ENCODE data around the gene TTF1. TPM values are rescaled to one million over a fixed set of nuclear protein-coding genes. Genes with fewer than 3 reads are reported as not detected.

Gene TTF1
- total RNA-seq, 4 donors from 2014 or later = 14.5 to 19.7 (median 16.1) TPM

- Histone ChIP-seq H3K4me3 (no peak overlapping the region), H3K27ac (no peak overlapping the region), H3K36me3 (no peaks in the 10 kb centered on the region), H3K27me3 (peaks cover 72% of the 10 kb centered on the region), H3K4me1 (no peaks in the 10 kb centered on the region), H3K9me3 (no peaks in the 10 kb centered on the region)
- ATAC-seq = no peak
- TF ChIP-seq EP300 (IDR thresholded peaks at IDR 0.05) (no peak), CTCF (IDR thresholded peaks at IDR 0.05) (no peak), POLR2AphosphoS5 (IDR thresholded peaks at IDR 0.05) (no peak), POLR2A (IDR thresholded peaks at IDR 0.05) (no peak)
- 90 to 96% methylated on average over 2 to 3 of the region's 3 CpGs for WGBS, 2 donors (ENCODE audit: low coverage in 1 of 2)
Measured at GRCh38 chr9:132446887-132447286, 40.2 kb upstream of the TTF1 start.

- Histone ChIP-seq H3K4me3 (no peak overlapping the region), H3K27me3 (peaks cover 85% of the 10 kb centered on the region), H3K27ac (no peak overlapping the region), H3K9me3 (no peaks in the 10 kb centered on the region), H3K36me3 (no peaks in the 10 kb centered on the region), H3K4me1 (no peaks in the 10 kb centered on the region)
- WGBS, 2 donors (ENCODE audit: low coverage in 1 of 2) = 55 to 75% methylated on average over 2 to 4 of the region's 10 CpGs
- no peak for TF ChIP-seq POLR2A (IDR thresholded peaks at IDR 0.05)
- no peak for TF ChIP-seq POLR2AphosphoS5 (IDR thresholded peaks at IDR 0.05)
- no peak for TF ChIP-seq EP300 (IDR thresholded peaks at IDR 0.05)
- no peak for ATAC-seq
Measured at GRCh38 chr9:132443951-132444607, 37.4 kb upstream of the TTF1 start.

- 50 to 67% methylated on average over 3 to 8 of the region's 10 CpGs for WGBS, 2 donors (ENCODE audit: low coverage in 1 of 2)
- no peak for TF ChIP-seq CTCF (IDR thresholded peaks at IDR 0.05)
- TF ChIP-seq POLR2A (IDR thresholded peaks at IDR 0.05) = no peak
- no peak for TF ChIP-seq EP300 (IDR thresholded peaks at IDR 0.05)
- no peak for TF ChIP-seq POLR2AphosphoS5 (IDR thresholded peaks at IDR 0.05)
Measured at GRCh38 chr9:132441404-132441803, 34.8 kb upstream of the TTF1 start.

GRCh38 chr9:132440735-132441134 lies 34.1 kb upstream of the TTF1 start:
- H3K4me3 ChIP-seq = no peak overlapping the region
- no peak overlapping the region for H3K27ac ChIP-seq
- 69 to 76% methylated on average over 5 of the region's 6 CpGs for WGBS, 2 donors (ENCODE audit: low coverage in 1 of 2)
- H3K9me3 ChIP-seq = no peaks in the 10 kb centered on the region
- no peaks in the 10 kb centered on the region for H3K4me1 ChIP-seq
- no peaks in the 10 kb centered on the region for H3K36me3 ChIP-seq
- peaks cover 94% of the 10 kb centered on the region for H3K27me3 ChIP-seq
- no peak for TF ChIP-seq POLR2A (IDR thresholded peaks at IDR 0.05)
- TF ChIP-seq POLR2AphosphoS5 (IDR thresholded peaks at IDR 0.05) = no peak
- TF ChIP-seq EP300 (IDR thresholded peaks at IDR 0.05) = no peak
- no peak for TF ChIP-seq CTCF (IDR thresholded peaks at IDR 0.05)
- ATAC-seq = no peak

More at GRCh38 chr9:132441404-132441803, 34.8 kb upstream of the TTF1 start:
- H3K27ac ChIP-seq = no peak overlapping the region
- H3K9me3 ChIP-seq = no peaks in the 10 kb centered on the region
- peaks cover 94% of the 10 kb centered on the region for H3K27me3 ChIP-seq
- H3K4me1 ChIP-seq = no peaks in the 10 kb centered on the region
- no peaks in the 10 kb centered on the region for H3K36me3 ChIP-seq
- H3K4me3 ChIP-seq = no peak overlapping the region
- no peak for ATAC-seq

- ATAC-seq = no peak
- 67% methylated on average over 1 of the region's 4 CpGs; no CpG with 5 or more reads in 1 of the 2 donors for WGBS, 2 donors (ENCODE audit: low coverage in 1 of 2)
- Histone ChIP-seq H3K27me3 (peaks cover 92% of the 10 kb centered on the region), H3K9me3 (no peaks in the 10 kb centered on the region), H3K4me3 (no peak overlapping the region), H3K27ac (no peak overlapping the region), H3K36me3 (no peaks in the 10 kb centered on the region), H3K4me1 (no peaks in the 10 kb centered on the region)
- TF ChIP-seq EP300 (IDR thresholded peaks at IDR 0.05) = no peak
- no peak for TF ChIP-seq POLR2A (IDR thresholded peaks at IDR 0.05)
- no peak for TF ChIP-seq POLR2AphosphoS5 (IDR thresholded peaks at IDR 0.05)
- no peak for TF ChIP-seq CTCF (IDR thresholded peaks at IDR 0.05)
Measured at GRCh38 chr9:132439153-132439552, 32.5 kb upstream of the TTF1 start.

Measured in gastroesophageal sphincter (tissue), 4 donors.